HepG2 (cell line): ENCODE data around the gene GFER. TPM values are rescaled to one million over a fixed set of nuclear protein-coding genes. Genes with fewer than 3 reads are reported as not detected.

ENCODE experiments used
- CERS6 ChIP-seq: sonication (generic); formaldehyde crosslinking; IDR thresholded peaks from 2 replicates; pipeline ENCODE4 v1.5.0; 2020; ENCODE audit warnings: missing genetic modification reagents
- HOXA3 ChIP-seq: sonication (generic); formaldehyde crosslinking; IDR thresholded peaks from 2 replicates; pipeline ENCODE4 v1.5.0; 2020; ENCODE audit warnings: missing genetic modification reagents
- KDM4B ChIP-seq: sonication (generic); formaldehyde crosslinking; IDR thresholded peaks from 2 replicates; pipeline ENCODE4 v1.4.0; 2020; ENCODE audit warnings: missing genetic modification reagents
- KLF15 ChIP-seq: sonication (generic); formaldehyde crosslinking; IDR thresholded peaks from 2 replicates; pipeline ENCODE4 v1.8.1; 2023; ENCODE audit warnings: borderline replicate concordance, mild to moderate bottlenecking, inconsistent platforms, missing genetic modification reagents, mixed read lengths
- MAX ChIP-seq: IDR thresholded peaks from 2 replicates; pipeline ENCODE4 v1.6.1; 2012; ENCODE audit warnings: inconsistent platforms
- NFKBIZ ChIP-seq: IDR thresholded peaks from 2 replicates; pipeline ENCODE4 v1.6.1; 2018; ENCODE audit warnings: missing genetic modification reagents, missing compliant biosample characterization
- PAX8 ChIP-seq: sonication (generic); formaldehyde crosslinking; IDR thresholded peaks from 2 replicates; pipeline ENCODE4 v1.8.0; 2022; ENCODE audit warnings: mild to moderate bottlenecking, missing genetic modification reagents, borderline replicate concordance
- PRMT3 ChIP-seq: sonication (generic); formaldehyde crosslinking; IDR thresholded peaks from 2 replicates; pipeline ENCODE4 v1.8.1; 2022; ENCODE audit warnings: low read depth, mild to moderate bottlenecking, moderate library complexity, missing genetic modification reagents, borderline replicate concordance
- TFDP1 ChIP-seq: IDR thresholded peaks from 2 replicates; pipeline ENCODE4 v1.6.1; 2016; ENCODE audit warnings: missing compliant biosample characterization, missing genetic modification reagents, borderline replicate concordance
- WIZ ChIP-seq: sonication (generic); formaldehyde crosslinking; IDR thresholded peaks from 2 replicates; pipeline ENCODE4 v1.5.1; 2020; ENCODE audit warnings: mild to moderate bottlenecking, missing genetic modification reagents
- ZBED4 ChIP-seq: sonication (generic); formaldehyde crosslinking; IDR thresholded peaks from 2 replicates; pipeline ENCODE4 v1.4.0; 2020; ENCODE audit warnings: missing genetic modification reagents, borderline replicate concordance
- ZBTB37 ChIP-seq: sonication (generic); formaldehyde crosslinking; IDR thresholded peaks from 2 replicates; pipeline ENCODE4 v1.4.0; 2020; ENCODE audit warnings: mild to moderate bottlenecking, missing genetic modification reagents
- ZNF292 ChIP-seq: sonication (generic); formaldehyde crosslinking; IDR thresholded peaks from 2 replicates; pipeline ENCODE4 v1.8.1; 2022; ENCODE audit warnings: mild to moderate bottlenecking, low read depth, missing genetic modification reagents, borderline replicate concordance
- ZNF432 ChIP-seq: sonication (generic); formaldehyde crosslinking; IDR thresholded peaks from 2 replicates; pipeline ENCODE4 v1.5.0; 2020; ENCODE audit warnings: missing genetic modification reagents, mild to moderate bottlenecking, borderline replicate concordance
- ZNF687 ChIP-seq: sonication (generic); formaldehyde crosslinking; IDR thresholded peaks from 2 replicates; pipeline ENCODE4 v1.5.1; 2020; ENCODE audit warnings: mild to moderate bottlenecking, missing genetic modification reagents, moderate library complexity
- ZNF7 ChIP-seq: IDR thresholded peaks from 2 replicates; pipeline ENCODE4 v1.6.1; 2016; ENCODE audit warnings: missing biosample characterization, missing genetic modification reagents
- ZNF709 ChIP-seq: sonication (generic); formaldehyde crosslinking; IDR thresholded peaks from 2 replicates; pipeline ENCODE4 v1.5.0; 2020; ENCODE audit warnings: mild to moderate bottlenecking, missing genetic modification reagents
- ZNF761 ChIP-seq: sonication (generic); formaldehyde crosslinking; conservative IDR thresholded peaks from 2 replicates; pipeline ENCODE4 v1.4.0; 2020; ENCODE audit warnings: mild to moderate bottlenecking, missing genetic modification reagents
- ZNF768 ChIP-seq: sonication (generic); formaldehyde crosslinking; IDR thresholded peaks from 2 replicates; pipeline ENCODE4 v1.4.0; 2020; ENCODE audit warnings: missing genetic modification reagents
- polyA plus RNA-seq, 8 experiments: library from polyadenylated mRNA; depleted of rRNA in 3 of 8; stranded (reverse) in 7 of 8; unstranded in 1 of 8; fragments of >200 nt; fragmentation: Illumina TruSeq in 4 of 8; extraction: Trizol in 4 of 8; gene quantifications; 2 replicates each; pipeline versions ENCODE4 v1.2.1 to v1.2.3, GENCODE V29; 2011 to 2016; ENCODE audit warnings: low read depth in 4 of 8, missing spikeins in 1 of 8, mixed read lengths in 1 of 8; ENCODE audit not compliant: insufficient read depth in 1 of 8
- total RNA-seq, 5 experiments: library from RNA; depleted of rRNA; stranded (reverse); fragments of >200 nt; fragmentation: Illumina TruSeq; extraction: Trizol; gene quantifications; 2 replicates each; pipeline ENCODE4 v1.2.3, GENCODE V29; 2016; ENCODE audit warnings: low read depth in 1 of 5

GFER gene
- total and polyA plus RNA-seq, 2 of the 13 experiments (the other 11 are each of a cell fraction or from before 2014, with no cell fraction given) = 28.6 to 71.7 TPM

- TF ChIP-seq ZNF768 (CRISPR knock-in tag) = no peak
- TF ChIP-seq ZNF432 (CRISPR knock-in tag) = no peak
- peak; percentile 76; the same call in 1 of the 2 replicates for TF ChIP-seq ZBED4 (CRISPR knock-in tag)
- no peak for TF ChIP-seq PAX8 (CRISPR knock-in tag)
- TF ChIP-seq ZNF7 (CRISPR knock-in tag) = peak; percentile 88
- TF ChIP-seq ZNF761 (CRISPR knock-in tag) = no peak
- no peak for TF ChIP-seq KLF15 (CRISPR knock-in tag)
- no peak for TF ChIP-seq ZNF292 (CRISPR knock-in tag)
- no peak for TF ChIP-seq ZNF709 (CRISPR knock-in tag)
- TF ChIP-seq NFKBIZ = no peak
- no peak for TF ChIP-seq WIZ (CRISPR knock-in tag)
- no peak for TF ChIP-seq TFDP1 (CRISPR knock-in tag)
- no peak; the same call in 1 of the 2 replicates for TF ChIP-seq HOXA3 (CRISPR knock-in tag)
- no peak for TF ChIP-seq CERS6
- TF ChIP-seq KDM4B (CRISPR knock-in tag) = no peak
- TF ChIP-seq ZBTB37 (CRISPR knock-in tag) = no peak
- TF ChIP-seq ZNF687 (CRISPR knock-in tag) = peak; percentile 81
- 0 out of 2 replicates have a peak, but pooled peaks have one; percentile 32 for TF ChIP-seq MAX
- TF ChIP-seq PRMT3 = no peak
These were observed 9.7 kb downstream of the GFER start (continued) for GRCh38 chr16:1993731-1994131.
